GM18508 (cell line): Measurements from ENCODE around the gene IL1RAPL2.
"Not testable (repeated sequence)": the region's sequence is repeated elsewhere in the genome, so short reads cannot be mapped to it uniquely, and the experiment has no call there.

Source experiments
- ATAC-seq: cut with Tn5 transposase; IDR thresholded peaks from one replicate; pipeline ENCODE4 v1.9.1; 2021; ENCODE audit warnings: moderate number of reproducible peaks; ENCODE audit not compliant: insufficient read depth, unreplicated experiment

Gene IL1RAPL2

GRCh38 chrX:105752338-105752956 is 1186.4 kb downstream of the IL1RAPL2 start:
- ATAC-seq = no peak

- no peak for ATAC-seq
Observed at GRCh38 chrX:105753411-105753810, 1187.4 kb downstream of the IL1RAPL2 start.

GRCh38 chrX:105754286-105754964 is 1188.4 kb downstream of the IL1RAPL2 start:
- no peak for ATAC-seq

- ATAC-seq = no peak
Observed at GRCh38 chrX:105755109-105755508, 1189.1 kb downstream of the IL1RAPL2 start.

- ATAC-seq = no peak
Observed at GRCh38 chrX:105758754-105759153, 1192.8 kb downstream of the IL1RAPL2 start.

GRCh38 chrX:105759598-105759997 is 1193.6 kb downstream of the IL1RAPL2 start:
- ATAC-seq = no peak

- no peak for ATAC-seq
Observed at GRCh38 chrX:105765691-105766090, 1199.7 kb downstream of the IL1RAPL2 start.

GRCh38 chrX:105773801-105774200 is 1207.8 kb downstream of the IL1RAPL2 start:
- no peak for ATAC-seq

GRCh38 chrX:105775679-105776078 is 1209.7 kb downstream of the IL1RAPL2 start:
- no peak for ATAC-seq

GRCh38 chrX:105781804-105782203 is 1215.8 kb downstream of the IL1RAPL2 start:
- no peak for ATAC-seq

GRCh38 chrX:105796877-105797276 is 1230.9 kb downstream of the IL1RAPL2 start:
- not testable (repeated sequence) for ATAC-seq

- ATAC-seq = no peak
Observed at GRCh38 chrX:105803891-105804290, 1237.9 kb downstream of the IL1RAPL2 start.

GRCh38 chrX:105805655-105806054 is 1239.7 kb downstream of the IL1RAPL2 start:
- ATAC-seq = not testable (repeated sequence)

GRCh38 chrX:105816517-105816916 is 1250.5 kb downstream of the IL1RAPL2 start:
- ATAC-seq = no peak
